ENCODE results near the gene PRRC1. TPM values are rescaled to one million over a fixed set of nuclear protein-coding genes. Genes with fewer than 3 reads are reported as not detected.

The PRRC1 gene
- total and polyA plus RNA-seq, 9 of the 15 experiments (the other 6 are each of a cell fraction or from before 2014, with no cell fraction given) = 23.4 to 68.7 (median 43.9) TPM

DNA sequence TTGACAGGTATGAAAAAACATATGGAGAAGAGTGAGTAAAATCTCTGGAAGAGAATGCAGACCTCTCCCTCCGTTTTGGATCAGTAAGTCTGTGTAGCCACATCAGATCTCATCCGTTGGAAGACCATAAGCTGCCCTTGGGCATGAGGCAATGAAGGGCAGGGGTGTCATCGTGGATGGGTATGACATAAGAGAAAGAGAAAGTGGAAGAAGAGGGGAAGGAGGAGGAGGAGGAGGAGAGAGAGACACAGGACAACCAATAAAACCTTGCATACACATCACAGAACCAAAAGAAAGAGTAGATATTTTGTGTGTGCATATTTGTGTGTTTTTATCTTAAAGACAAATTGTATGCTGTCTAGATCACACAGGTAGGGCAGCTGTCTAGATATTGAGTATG lies 50.7 kb downstream of the PRRC1 start:
- Histone ChIP-seq H4K20me1 (replicated peaks; ENCODE audit: control insufficient read depth, insufficient read depth, low read length) (no peaks in the 10 kb centered on the region), H3K9me1 (ENCODE audit: control insufficient read depth, insufficient read depth, low read length) (no peaks in the 10 kb centered on the region), H3K27ac (ENCODE audit: extremely low read depth, low read depth, low read length) (no peak overlapping the region), H2AFZ (ENCODE audit: low read depth, low read length) (no peak overlapping the region), H3K36me3 (ENCODE audit: control insufficient read depth, insufficient read depth, low read length) (no peaks in the 10 kb centered on the region), H3K27me3 (ENCODE audit: control insufficient read depth in 2 of 2, insufficient read depth in 2 of 2, low read length in 2 of 2) (peaks cover 0 to 8% of the 10 kb centered on the region in 2 experiments; a peak in 2 of 5 replicates), H3K79me2 (ENCODE audit: control insufficient read depth, insufficient read depth, low read length) (no peaks in the 10 kb centered on the region), H3K4me2 (ENCODE audit: insufficient read depth, low read length) (no peak overlapping the region), H3K9ac (ENCODE audit: insufficient read depth in 1 of 2, low read depth in 2 of 2, low read length in 2 of 2) (no peak overlapping the region), H3K4me1 (replicated peaks in 1 of 2; ENCODE audit: control insufficient read depth in 2 of 2, insufficient read depth in 2 of 2, low read length in 2 of 2) (peaks cover 0 to 3% of the 10 kb centered on the region in 2 experiments; a peak in 1 of 5 replicates), H3K9me3 (replicated peaks; ENCODE audit: control insufficient read depth, insufficient read depth, low read depth, low read length) (no peaks in the 10 kb centered on the region), H3K4me3 (no peak overlapping the region)
- TF ChIP-seq, protein P1, sequence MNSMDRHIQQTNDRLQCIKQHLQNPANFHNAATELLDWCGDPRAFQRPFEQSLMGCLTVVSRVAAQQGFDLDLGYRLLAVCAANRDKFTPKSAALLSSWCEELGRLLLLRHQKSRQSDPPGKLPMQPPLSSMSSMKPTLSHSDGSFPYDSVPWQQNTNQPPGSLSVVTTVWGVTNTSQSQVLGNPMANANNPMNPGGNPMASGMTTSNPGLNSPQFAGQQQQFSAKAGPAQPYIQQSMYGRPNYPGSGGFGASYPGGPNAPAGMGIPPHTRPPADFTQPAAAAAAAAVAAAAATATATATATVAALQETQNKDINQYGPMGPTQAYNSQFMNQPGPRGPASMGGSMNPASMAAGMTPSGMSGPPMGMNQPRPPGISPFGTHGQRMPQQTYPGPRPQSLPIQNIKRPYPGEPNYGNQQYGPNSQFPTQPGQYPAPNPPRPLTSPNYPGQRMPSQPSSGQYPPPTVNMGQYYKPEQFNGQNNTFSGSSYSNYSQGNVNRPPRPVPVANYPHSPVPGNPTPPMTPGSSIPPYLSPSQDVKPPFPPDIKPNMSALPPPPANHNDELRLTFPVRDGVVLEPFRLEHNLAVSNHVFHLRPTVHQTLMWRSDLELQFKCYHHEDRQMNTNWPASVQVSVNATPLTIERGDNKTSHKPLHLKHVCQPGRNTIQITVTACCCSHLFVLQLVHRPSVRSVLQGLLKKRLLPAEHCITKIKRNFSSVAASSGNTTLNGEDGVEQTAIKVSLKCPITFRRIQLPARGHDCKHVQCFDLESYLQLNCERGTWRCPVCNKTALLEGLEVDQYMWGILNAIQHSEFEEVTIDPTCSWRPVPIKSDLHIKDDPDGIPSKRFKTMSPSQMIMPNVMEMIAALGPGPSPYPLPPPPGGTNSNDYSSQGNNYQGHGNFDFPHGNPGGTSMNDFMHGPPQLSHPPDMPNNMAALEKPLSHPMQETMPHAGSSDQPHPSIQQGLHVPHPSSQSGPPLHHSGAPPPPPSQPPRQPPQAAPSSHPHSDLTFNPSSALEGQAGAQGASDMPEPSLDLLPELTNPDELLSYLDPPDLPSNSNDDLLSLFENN (IDR thresholded peaks at IDR 0.05; ENCODE audit: low read depth in 2 of 2, low read length in 2 of 2) = no peak
- no peak for TF ChIP-seq HSF4 (CRISPR knock-in tag; IDR thresholded peaks at IDR 0.05; ENCODE audit: borderline replicate concordance)
- TF ChIP-seq LCOR (CRISPR knock-in tag; IDR thresholded peaks at IDR 0.05) = no peak
- TF ChIP-seq SRSF7 (optimal IDR thresholded peaks at IDR 0.05; ENCODE audit: low read depth, low read length) = no peak
- TF ChIP-seq, protein P2, sequence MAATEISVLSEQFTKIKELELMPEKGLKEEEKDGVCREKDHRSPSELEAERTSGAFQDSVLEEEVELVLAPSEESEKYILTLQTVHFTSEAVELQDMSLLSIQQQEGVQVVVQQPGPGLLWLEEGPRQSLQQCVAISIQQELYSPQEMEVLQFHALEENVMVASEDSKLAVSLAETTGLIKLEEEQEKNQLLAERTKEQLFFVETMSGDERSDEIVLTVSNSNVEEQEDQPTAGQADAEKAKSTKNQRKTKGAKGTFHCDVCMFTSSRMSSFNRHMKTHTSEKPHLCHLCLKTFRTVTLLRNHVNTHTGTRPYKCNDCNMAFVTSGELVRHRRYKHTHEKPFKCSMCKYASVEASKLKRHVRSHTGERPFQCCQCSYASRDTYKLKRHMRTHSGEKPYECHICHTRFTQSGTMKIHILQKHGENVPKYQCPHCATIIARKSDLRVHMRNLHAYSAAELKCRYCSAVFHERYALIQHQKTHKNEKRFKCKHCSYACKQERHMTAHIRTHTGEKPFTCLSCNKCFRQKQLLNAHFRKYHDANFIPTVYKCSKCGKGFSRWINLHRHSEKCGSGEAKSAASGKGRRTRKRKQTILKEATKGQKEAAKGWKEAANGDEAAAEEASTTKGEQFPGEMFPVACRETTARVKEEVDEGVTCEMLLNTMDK (IDR thresholded peaks at IDR 0.05; ENCODE audit: borderline replicate concordance, insufficient read depth, low read depth, low read length, poor library complexity, severe bottlenecking) = no peak
- TF ChIP-seq, protein P3, sequence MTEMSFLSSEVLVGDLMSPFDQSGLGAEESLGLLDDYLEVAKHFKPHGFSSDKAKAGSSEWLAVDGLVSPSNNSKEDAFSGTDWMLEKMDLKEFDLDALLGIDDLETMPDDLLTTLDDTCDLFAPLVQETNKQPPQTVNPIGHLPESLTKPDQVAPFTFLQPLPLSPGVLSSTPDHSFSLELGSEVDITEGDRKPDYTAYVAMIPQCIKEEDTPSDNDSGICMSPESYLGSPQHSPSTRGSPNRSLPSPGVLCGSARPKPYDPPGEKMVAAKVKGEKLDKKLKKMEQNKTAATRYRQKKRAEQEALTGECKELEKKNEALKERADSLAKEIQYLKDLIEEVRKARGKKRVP (CRISPR knock-in tag; IDR thresholded peaks at IDR 0.05) = no peak
- no peak for TF ChIP-seq ADNP (tag; IDR thresholded peaks at IDR 0.05)
- no peak for TF ChIP-seq NRF1 (conservative IDR thresholded peaks at IDR 0.05 in 1 of 2, IDR thresholded peaks at IDR 0.05 in 1 of 2)
- TF ChIP-seq KLF10 (CRISPR knock-in tag; IDR thresholded peaks at IDR 0.05) = no peak
- no peak for TF ChIP-seq MCM2 (IDR thresholded peaks at IDR 0.05; ENCODE audit: low read depth)
- no peak for TF ChIP-seq ZNF445 (CRISPR knock-in tag; IDR thresholded peaks at IDR 0.05; ENCODE audit: low read depth)
- FAIRE-seq = no peak
- 0% methylated on average over 3 of the region's 3 CpGs for WGBS (ENCODE audit: insufficient coverage, low coverage, missing lambda C conversion rate)
- ChIA-PET POLR2A (interaction anchor here (0.5 kb wide), 1 partner anchor 657 kb away, joined by 3 read pairs; no protein-coding TSS in a partner anchor), CTCF (ENCODE audit: low intra/inter-chr PET ratio) (no interaction called here)
- no peak for DNase-seq (ENCODE audit: extremely low read depth in 1 of 4, low spot score in 3 of 4)
- in situ Hi-C loops (cut with MboI) = no loop called here
- ATAC-seq = no peak
- no TSS peak for BruUV-seq (replicated peaks)
- intact Hi-C loops (cut with micrococcal nuclease) = loop anchor here (10.0 kb wide), 4 partner anchors 307 to 1337 kb away; partner anchors contain the start of gene SLC12A2

Measured in K562 (cell line).